K562 (cell line): ENCODE data around the gene SEC61A2. TPM values are rescaled to one million over a fixed set of nuclear protein-coding genes. Genes with fewer than 3 reads are reported as not detected.

Source experiments
- ZBTB40 ChIP-seq, 2 experiments: fragments of 450-650 bp in 1 of 2; sonication (generic) in 1 of 2; formaldehyde crosslinking in 1 of 2; IDR thresholded peaks; 2 replicates each; pipeline versions ENCODE4 v1.7.1 to v1.9.0; 2016 to 2022; ENCODE audit warnings: inconsistent platforms in 1 of 2, mild to moderate bottlenecking in 1 of 2, missing genetic modification reagents in 1 of 2
- polyA plus RNA-seq, 8 experiments: library from polyadenylated mRNA; depleted of rRNA in 4 of 8; stranded (reverse) in 5 of 8; unstranded in 3 of 8; fragments of >200 nt; fragmentation: Nextera tagmentation in 2 of 8; fragmentation: Illumina TruSeq in 1 of 8; extraction: Ambion mirVana in 2 of 8; extraction: Trizol in 1 of 8; gene quantifications; 2 replicates each; pipeline versions ENCODE4 v1.2.1 to v1.2.3, GENCODE V29; 2011 to 2014; ENCODE audit warnings: inconsistent platforms in 1 of 8, missing spikeins in 1 of 8
- total RNA-seq, 7 experiments: library from RNA; depleted of rRNA in 6 of 7; stranded (reverse); fragments of >200 nt in 6 of 7; fragmentation: Illumina TruSeq in 2 of 7; extraction: Trizol in 2 of 7; gene quantifications; 2 replicates each; pipeline versions ENCODE4 v1.2.1 to v1.2.3, GENCODE V29; 2011 to 2021; ENCODE audit warnings: low replicate concordance in 1 of 7

The SEC61A2 gene
- total and polyA plus RNA-seq, 9 of the 15 experiments (the other 6 are each of a cell fraction or from before 2014, with no cell fraction given), result 1.2 to 9.7 (median 3.9) TPM

GRCh38 chr10:12177642-12178041 is 48.2 kb downstream of the SEC61A2 start (continued):
- no peak for TF ChIP-seq ZBTB40 (IDR thresholded peaks at IDR 0.05)
- TF ChIP-seq ZBTB40 (CRISPR knock-in tag; IDR thresholded peaks at IDR 0.05), result no peak
